Prostate gland (tissue), 2 donors: ENCODE results near the gene FLOT1.

ENCODE experiments used
- CTCF ChIP-seq, 4 experiments: fragments of 200-600 bp in 2 of 4; fragments of 450-650 bp in 2 of 4; sonication (generic) in 2 of 4; IDR thresholded peaks; 1 replicate in 3 of 4; 2 replicates in 1 of 4; pipeline ENCODE4 v1.5.1; 2016 to 2019; ENCODE audit warnings: antibody characterized with exemption in 4 of 4, mild to moderate bottlenecking in 2 of 4, moderate library complexity in 2 of 4
- POLR2A ChIP-seq: fragments of 450-650 bp; IDR thresholded peaks from one replicate; pipeline ENCODE4 v1.6.1; 2016; ENCODE audit warnings: antibody characterized with exemption, mild to moderate bottlenecking

GRCh38 chr6:30790724-30791383, 48.4 kb upstream of the FLOT1 start:
- TF ChIP-seq CTCF (IDR thresholded peaks at IDR 0.05) (no peak), POLR2A (no peak)
